ENCODE measurements around the gene KRTAP4-5.
"Not testable (repeated sequence)": the region's sequence is repeated elsewhere in the genome, so short reads cannot be mapped to it uniquely, and the experiment has no call there.

KRTAP4-5 gene

GRCh38 chr17:41118721-41119120 is 30.9 kb downstream of the KRTAP4-5 start:
- TF ChIP-seq TAF1 (IDR thresholded peaks at IDR 0.05; ENCODE audit: borderline replicate concordance, insufficient read depth, low read length) (no peak), FOXP2 (optimal IDR thresholded peaks at IDR 0.05; ENCODE audit: borderline replicate concordance, extremely low read depth, extremely low read length, insufficient read depth) (no peak), POLR2AphosphoS5 (IDR thresholded peaks at IDR 0.05; ENCODE audit: low read depth, low read length) (no peak), SIN3A (IDR thresholded peaks at IDR 0.05; ENCODE audit: borderline replicate concordance, insufficient read depth, low read length) (no peak)
- TF ChIP-seq, protein P1, sequence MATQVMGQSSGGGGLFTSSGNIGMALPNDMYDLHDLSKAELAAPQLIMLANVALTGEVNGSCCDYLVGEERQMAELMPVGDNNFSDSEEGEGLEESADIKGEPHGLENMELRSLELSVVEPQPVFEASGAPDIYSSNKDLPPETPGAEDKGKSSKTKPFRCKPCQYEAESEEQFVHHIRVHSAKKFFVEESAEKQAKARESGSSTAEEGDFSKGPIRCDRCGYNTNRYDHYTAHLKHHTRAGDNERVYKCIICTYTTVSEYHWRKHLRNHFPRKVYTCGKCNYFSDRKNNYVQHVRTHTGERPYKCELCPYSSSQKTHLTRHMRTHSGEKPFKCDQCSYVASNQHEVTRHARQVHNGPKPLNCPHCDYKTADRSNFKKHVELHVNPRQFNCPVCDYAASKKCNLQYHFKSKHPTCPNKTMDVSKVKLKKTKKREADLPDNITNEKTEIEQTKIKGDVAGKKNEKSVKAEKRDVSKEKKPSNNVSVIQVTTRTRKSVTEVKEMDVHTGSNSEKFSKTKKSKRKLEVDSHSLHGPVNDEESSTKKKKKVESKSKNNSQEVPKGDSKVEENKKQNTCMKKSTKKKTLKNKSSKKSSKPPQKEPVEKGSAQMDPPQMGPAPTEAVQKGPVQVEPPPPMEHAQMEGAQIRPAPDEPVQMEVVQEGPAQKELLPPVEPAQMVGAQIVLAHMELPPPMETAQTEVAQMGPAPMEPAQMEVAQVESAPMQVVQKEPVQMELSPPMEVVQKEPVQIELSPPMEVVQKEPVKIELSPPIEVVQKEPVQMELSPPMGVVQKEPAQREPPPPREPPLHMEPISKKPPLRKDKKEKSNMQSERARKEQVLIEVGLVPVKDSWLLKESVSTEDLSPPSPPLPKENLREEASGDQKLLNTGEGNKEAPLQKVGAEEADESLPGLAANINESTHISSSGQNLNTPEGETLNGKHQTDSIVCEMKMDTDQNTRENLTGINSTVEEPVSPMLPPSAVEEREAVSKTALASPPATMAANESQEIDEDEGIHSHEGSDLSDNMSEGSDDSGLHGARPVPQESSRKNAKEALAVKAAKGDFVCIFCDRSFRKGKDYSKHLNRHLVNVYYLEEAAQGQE (IDR thresholded peaks at IDR 0.05; ENCODE audit: insufficient read depth in 1 of 2, low read depth in 2 of 2, low read length in 2 of 2) = no peak

DNA sequence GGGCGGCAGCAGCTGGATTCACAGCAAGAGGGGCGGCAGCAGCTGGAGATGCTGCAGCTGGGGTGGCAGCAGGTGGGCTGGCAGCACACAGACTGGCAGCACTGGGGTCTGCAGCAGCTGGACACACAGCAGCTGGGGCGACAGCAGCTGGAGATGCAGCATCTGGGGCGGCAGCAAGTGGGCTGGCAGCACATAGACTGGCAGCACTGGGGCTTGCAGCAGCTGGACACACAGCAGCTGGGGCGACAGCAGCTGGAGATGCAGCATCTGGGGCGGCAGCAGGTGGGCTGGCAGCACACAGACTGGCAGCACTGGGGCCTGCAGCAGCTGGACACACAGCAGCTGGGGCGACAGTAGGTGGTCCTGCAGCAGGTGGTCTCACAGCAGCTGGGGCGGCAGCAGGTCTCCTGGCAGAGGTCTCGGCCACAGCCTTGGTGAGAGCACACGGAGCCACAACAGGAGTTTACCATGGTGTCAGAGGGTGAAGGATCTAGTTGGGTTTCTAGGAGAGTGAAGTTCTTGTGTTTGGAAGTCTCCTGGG is 31.7 kb downstream of the KRTAP4-5 start, which contains the start of gene KRTAP4-11:
KRTAP4-11 (minus strand) TSS at position 528 of the 541 bp plus-strand sequence; CDS start at position 470, 58 bp downstream.
- TF ChIP-seq, protein P1 (IDR thresholded peaks at IDR 0.05; ENCODE audit: insufficient read depth in 1 of 2, low read depth in 2 of 2, low read length in 2 of 2) = not testable (repeated sequence)
- not testable (repeated sequence) for TF ChIP-seq FOXP2 (optimal IDR thresholded peaks at IDR 0.05; ENCODE audit: borderline replicate concordance, extremely low read depth, extremely low read length, insufficient read depth); TAF1 (IDR thresholded peaks at IDR 0.05; ENCODE audit: borderline replicate concordance, insufficient read depth, low read length)

GRCh38 chr17:41116297-41116696 is 33.3 kb downstream of the KRTAP4-5 start:
- TF ChIP-seq TAF1 (IDR thresholded peaks at IDR 0.05; ENCODE audit: borderline replicate concordance, insufficient read depth, low read length) = no peak
- TF ChIP-seq POLR2AphosphoS5 (IDR thresholded peaks at IDR 0.05; ENCODE audit: low read depth, low read length) = no peak
- TF ChIP-seq, protein P1 (IDR thresholded peaks at IDR 0.05; ENCODE audit: insufficient read depth in 1 of 2, low read depth in 2 of 2, low read length in 2 of 2) = no peak
- TF ChIP-seq SIN3A (IDR thresholded peaks at IDR 0.05; ENCODE audit: borderline replicate concordance, insufficient read depth, low read length) = no peak
- no peak for TF ChIP-seq FOXP2 (optimal IDR thresholded peaks at IDR 0.05; ENCODE audit: borderline replicate concordance, extremely low read depth, extremely low read length, insufficient read depth)

DNA sequence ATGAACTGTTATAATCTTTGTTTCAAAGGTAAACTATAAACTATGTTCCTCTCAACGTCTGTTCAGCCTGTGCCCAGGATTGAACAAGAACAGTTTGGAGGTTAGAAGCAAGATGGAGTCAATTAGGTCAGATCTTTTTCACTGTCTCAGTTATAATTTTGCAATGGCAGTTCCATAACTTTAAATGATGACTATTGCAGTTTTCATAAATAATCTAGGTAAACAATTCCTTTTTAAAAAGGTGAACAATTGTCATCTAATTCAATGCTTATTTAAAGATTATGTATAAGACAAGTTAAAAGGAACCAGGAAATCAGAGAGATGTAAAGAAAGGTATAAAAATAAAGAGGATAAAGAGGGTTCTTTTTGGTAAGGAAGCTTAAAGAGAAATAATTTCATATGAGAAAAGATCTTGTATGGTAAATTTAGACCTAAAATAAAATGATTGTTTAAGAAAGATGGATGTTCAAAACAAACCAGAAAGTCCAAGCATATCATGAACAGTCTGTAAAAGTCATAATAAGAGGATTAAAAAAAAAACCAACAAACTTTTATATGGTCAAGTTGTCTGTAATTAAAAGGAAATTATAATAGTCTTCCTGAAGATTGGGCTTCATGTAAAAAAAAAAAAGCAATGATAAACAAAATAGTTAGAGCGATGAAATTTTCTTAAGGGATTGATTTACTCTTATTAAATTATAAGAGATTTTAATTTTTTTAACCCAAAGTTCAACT is 38.3 kb downstream of the KRTAP4-5 start:
- TF ChIP-seq, protein P1 (IDR thresholded peaks at IDR 0.05; ENCODE audit: insufficient read depth in 1 of 2, low read depth in 2 of 2, low read length in 2 of 2) = no peak
- no peak for TF ChIP-seq FOXP2 (optimal IDR thresholded peaks at IDR 0.05; ENCODE audit: borderline replicate concordance, extremely low read depth, extremely low read length, insufficient read depth)
- no peak for TF ChIP-seq TAF1 (IDR thresholded peaks at IDR 0.05; ENCODE audit: borderline replicate concordance, insufficient read depth, low read length)

All from PFSK-1 (cell line).